ENCODE measurements around the gene COL16A1. TPM values are rescaled to one million over a fixed set of nuclear protein-coding genes. Genes with fewer than 3 reads are reported as not detected.

The COL16A1 gene
- total RNA-seq, 1 experiment from 2014 or later = 6.2 TPM

- no peaks in the 10 kb centered on the region for H3K4me1 ChIP-seq (ENCODE audit: insufficient read depth, low read length)
These were observed 24.7 kb downstream of the COL16A1 start for GRCh38 chr1:31679091-31679490.

More at GRCh38 chr1:31679091-31679490, 24.7 kb downstream of the COL16A1 start:
- no peaks in the 10 kb centered on the region for H3K79me1 ChIP-seq (ENCODE audit: insufficient read depth, low read depth, low read length, poor library complexity, severe bottlenecking)
- H3K9me3 ChIP-seq (ENCODE audit: control insufficient read depth, low read depth, low read length) = no peaks in the 10 kb centered on the region
- H3T11ph ChIP-seq (ENCODE audit: low read length) = no peak overlapping the region
- TF ChIP-seq CTCF (conservative IDR thresholded peaks at IDR 0.05) = no peak
- H3K4me3 Mint-ChIP-seq = no peak overlapping the region
- no peak overlapping the region for H3K56ac ChIP-seq (ENCODE audit: insufficient read length, low read depth, low read length)
- H3K23ac ChIP-seq (ENCODE audit: insufficient read length, low read depth, low read length) = no peak overlapping the region
- peaks cover 2 to 13% of the 10 kb centered on the region in 2 experiments; a peak in 3 of 4 replicates for H3K4me1 Mint-ChIP-seq
- H3K79me2 ChIP-seq (ENCODE audit: insufficient read depth, low read length) = no peaks in the 10 kb centered on the region
- H2BK5ac ChIP-seq (ENCODE audit: insufficient read length, low read length) = no peak overlapping the region
- H3K27ac ChIP-seq (ENCODE audit: insufficient read length, low read depth, low read length) = no peak overlapping the region
- H4K8ac ChIP-seq (replicated peaks; ENCODE audit: insufficient read length, low read depth, low read length) = no peak overlapping the region
- H2AFZ ChIP-seq (ENCODE audit: low read length) = no peak overlapping the region
- no peak overlapping the region for H2AK5ac ChIP-seq (ENCODE audit: insufficient read length, low read length)
- H3K14ac ChIP-seq (ENCODE audit: insufficient read depth, low read length) = no peak overlapping the region
- no peak overlapping the region for H2BK15ac ChIP-seq (ENCODE audit: low read depth, low read length)
- H3K27me3 Mint-ChIP-seq (ENCODE audit: low read depth) = no peaks in the 10 kb centered on the region
- WGBS (ENCODE audit: extremely low coverage, insufficient read length, low lambda C conversion rate) = no CpG with 5 or more reads among the region's 2 CpGs
- no peak overlapping the region for H4K91ac ChIP-seq (ENCODE audit: insufficient read length, low read depth, low read length)
- H3K9ac ChIP-seq (ENCODE audit: extremely low read depth, insufficient read length, low read length) = no peak overlapping the region
- H2BK20ac ChIP-seq (ENCODE audit: low read depth, low read length, poor library complexity, severe bottlenecking) = no peak overlapping the region
- no peaks in the 10 kb centered on the region for H4K20me1 ChIP-seq (ENCODE audit: control insufficient read depth, insufficient read depth, insufficient read length)
- no peaks in the 10 kb centered on the region for H3K23me2 ChIP-seq (ENCODE audit: insufficient read length, low read depth, low read length, poor library complexity, severe bottlenecking)
- no peak overlapping the region for H3K4me2 ChIP-seq (ENCODE audit: insufficient read depth, insufficient read length, low read length)
- H3K4ac ChIP-seq (ENCODE audit: low read depth, low read length) = no peak overlapping the region
- H3K18ac ChIP-seq (ENCODE audit: insufficient read length, low read depth, low read length) = no peak overlapping the region
- DNase-seq = no peak
- no peaks in the 10 kb centered on the region; a peak in 1 of 5 replicates for H3K9me3 Mint-ChIP-seq
- no peaks in the 10 kb centered on the region for H3K27me3 ChIP-seq (ENCODE audit: insufficient read depth, low read length)
- H3K36me3 Mint-ChIP-seq (ENCODE audit: insufficient read depth in 1 of 3, low read depth in 3 of 3) = no peaks in the 10 kb centered on the region
- no peak overlapping the region for H3K27ac Mint-ChIP-seq
- no peak overlapping the region for H4K5ac ChIP-seq (ENCODE audit: insufficient read length, low read depth, low read length)
- no peak overlapping the region for H2BK12ac ChIP-seq (ENCODE audit: insufficient read length, low read depth, low read length)
- H2BK120ac ChIP-seq (ENCODE audit: low read depth, low read length, poor library complexity, severe bottlenecking) = no peak overlapping the region

All from H9 (cell line).